HG03354 (cell line): ENCODE results near the gene RAPGEF4.

Experiments used
- ATAC-seq: cut with Tn5 transposase; IDR thresholded peaks from one replicate; pipeline ENCODE4 v1.9.1; 2021; ENCODE audit warnings: mild to moderate bottlenecking; ENCODE audit not compliant: unreplicated experiment, poor library complexity, severe bottlenecking

The RAPGEF4 gene

DNA sequence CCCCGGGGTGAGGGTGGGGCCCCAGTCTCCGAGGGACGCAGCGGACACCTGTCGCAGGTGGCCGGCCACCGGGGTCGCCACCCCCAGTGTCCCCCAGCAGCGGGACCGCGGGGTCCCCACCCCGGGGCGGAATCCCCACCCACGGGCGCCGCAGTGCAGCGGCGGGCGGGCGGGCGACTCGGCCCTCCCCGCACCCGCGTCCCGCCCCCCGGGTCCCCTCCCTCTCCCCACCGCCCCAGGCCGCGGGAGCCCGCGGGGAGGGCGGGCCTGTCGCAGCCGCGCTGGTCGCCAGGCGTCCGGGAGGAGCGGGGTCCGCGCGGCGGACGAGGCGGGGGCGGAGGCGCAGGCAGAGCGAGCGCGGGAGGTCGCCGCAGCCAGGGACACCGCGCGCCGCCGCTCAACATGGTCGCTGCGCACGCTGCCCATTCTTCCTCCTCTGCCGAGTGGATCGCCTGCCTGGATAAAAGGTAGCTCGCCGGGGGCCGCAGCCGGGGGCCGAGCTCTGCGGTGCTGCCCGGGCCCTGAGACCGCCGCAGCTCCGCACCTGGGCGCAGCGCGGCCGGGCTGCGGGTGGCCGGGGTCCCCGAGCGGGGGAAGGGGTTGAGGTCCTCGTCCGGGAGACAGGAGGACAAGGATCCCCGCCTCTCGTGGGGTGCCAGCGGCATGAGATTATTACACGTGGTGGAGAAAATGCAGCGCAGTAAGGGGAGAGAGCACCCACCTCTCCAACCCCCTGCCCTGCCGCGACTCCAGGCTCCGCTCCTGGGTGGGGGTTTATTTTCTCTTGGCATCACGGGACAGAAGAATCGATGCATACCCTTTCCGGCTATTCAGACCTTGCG lies at the start of gene RAPGEF4:
RAPGEF4 (plus strand) TSS at position 264 of the 842 bp plus-strand sequence; CDS start at position 403, 139 bp downstream.
- ATAC-seq: no peak

GRCh38 chr2:172693037-172693436 lies 42.6 kb upstream of the RAPGEF4 start:
- no peak for ATAC-seq

DNA sequence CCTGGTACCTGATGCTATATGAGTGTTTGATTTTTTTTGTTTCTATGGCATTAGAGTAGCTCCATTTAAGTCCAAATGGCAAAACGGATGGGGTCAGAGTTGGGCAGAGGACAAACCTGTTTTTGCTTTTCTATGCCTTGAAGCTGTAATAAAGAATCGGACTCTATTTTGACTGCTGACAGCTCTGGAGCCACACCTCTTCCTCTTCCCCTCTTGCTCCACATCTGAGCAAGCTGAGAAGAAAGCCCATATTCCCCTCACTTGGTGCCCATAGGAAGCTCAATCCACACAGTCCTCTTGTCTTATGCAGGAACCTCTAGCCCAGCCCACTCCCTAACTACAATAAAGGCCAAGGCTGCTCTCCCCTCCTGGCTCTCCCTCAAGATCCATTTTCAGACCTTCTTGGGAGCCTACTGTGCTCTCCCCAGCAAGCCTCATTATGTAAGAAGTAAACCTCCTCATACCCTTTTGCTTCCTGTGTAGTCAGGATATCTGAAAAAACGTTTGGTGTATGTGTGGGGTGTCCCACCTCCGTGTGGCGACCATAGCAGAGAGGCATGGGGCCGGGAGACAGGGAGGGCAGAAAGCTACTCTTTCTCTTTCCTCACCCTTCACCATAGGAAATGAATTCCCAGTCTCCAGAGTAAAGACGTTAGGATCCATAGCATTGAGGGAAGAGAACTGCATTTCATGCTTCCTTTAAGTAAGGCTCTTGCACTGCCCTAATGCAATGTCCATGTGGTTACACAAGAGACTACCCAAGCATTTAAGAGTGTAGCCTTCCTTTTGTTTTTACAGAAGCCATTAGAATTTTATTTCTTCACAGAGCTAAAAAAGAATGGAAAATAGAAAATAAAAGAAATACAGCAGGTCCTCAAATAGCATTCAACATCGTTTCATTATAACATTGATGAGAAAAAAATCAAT lies 41.9 kb upstream of the RAPGEF4 start:
- ATAC-seq: no peak

DNA sequence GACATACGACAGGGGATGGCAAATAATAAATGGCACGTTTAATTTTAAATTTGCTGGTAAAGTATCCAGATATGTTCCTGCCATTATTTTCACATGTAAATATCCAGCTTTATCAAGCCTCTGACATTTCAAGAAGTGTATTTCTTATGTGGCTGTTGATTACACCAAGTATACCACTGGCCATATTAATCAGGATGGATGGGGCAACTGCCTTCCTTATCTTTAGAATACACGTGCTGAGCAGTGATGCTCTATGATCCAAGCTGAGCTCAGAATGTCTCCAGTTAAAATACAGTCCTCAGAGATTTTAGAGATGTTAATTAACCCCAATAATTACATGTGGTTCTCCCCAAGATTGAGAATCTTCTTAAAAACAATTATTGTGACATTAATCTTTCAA lies 38.3 kb upstream of the RAPGEF4 start:
- ATAC-seq: no peak

DNA sequence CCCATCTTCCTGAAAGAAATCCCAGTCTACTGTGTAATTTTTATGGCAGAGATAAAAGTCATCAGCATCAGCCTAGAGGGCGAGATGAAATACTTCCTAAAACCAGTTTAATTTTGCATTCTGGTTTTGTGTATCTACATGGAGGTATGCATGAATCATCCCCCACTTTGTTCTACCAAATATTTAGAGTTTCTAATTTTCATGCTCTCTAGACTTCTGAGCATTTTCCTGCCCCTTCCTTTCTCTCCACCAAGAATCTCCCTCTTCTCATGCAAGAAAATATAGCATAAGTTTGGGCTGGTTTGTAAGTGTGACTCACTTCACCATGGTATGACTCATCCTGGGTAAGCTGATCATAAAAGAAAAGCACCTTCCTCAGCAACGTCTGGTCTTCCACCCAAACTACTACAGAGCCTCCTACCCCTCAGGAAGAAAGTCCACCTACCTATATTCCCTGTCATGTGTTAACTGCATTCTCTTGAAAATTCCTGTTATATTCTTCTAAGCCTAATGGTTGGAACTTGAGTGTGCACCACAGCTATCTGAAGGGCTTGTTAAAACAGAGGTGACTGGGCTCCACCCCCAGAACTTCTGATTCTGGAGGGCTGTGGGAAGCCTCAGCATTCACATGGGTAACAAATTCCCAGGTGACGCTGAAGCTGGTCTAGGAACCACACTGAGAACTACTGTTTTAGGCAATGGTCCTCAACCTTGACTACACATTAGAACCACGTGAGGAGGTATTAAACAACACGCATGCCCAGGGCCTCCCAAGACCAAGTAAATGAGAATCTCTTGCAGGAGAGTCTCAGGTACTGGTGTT lies 37.4 kb upstream of the RAPGEF4 start:
- peak; percentile 74 for ATAC-seq

GRCh38 chr2:172701250-172701649 lies 34.4 kb upstream of the RAPGEF4 start:
- no peak for ATAC-seq

- ATAC-seq: no peak
These were observed 33.2 kb upstream of the RAPGEF4 start for GRCh38 chr2:172702451-172702850.

DNA sequence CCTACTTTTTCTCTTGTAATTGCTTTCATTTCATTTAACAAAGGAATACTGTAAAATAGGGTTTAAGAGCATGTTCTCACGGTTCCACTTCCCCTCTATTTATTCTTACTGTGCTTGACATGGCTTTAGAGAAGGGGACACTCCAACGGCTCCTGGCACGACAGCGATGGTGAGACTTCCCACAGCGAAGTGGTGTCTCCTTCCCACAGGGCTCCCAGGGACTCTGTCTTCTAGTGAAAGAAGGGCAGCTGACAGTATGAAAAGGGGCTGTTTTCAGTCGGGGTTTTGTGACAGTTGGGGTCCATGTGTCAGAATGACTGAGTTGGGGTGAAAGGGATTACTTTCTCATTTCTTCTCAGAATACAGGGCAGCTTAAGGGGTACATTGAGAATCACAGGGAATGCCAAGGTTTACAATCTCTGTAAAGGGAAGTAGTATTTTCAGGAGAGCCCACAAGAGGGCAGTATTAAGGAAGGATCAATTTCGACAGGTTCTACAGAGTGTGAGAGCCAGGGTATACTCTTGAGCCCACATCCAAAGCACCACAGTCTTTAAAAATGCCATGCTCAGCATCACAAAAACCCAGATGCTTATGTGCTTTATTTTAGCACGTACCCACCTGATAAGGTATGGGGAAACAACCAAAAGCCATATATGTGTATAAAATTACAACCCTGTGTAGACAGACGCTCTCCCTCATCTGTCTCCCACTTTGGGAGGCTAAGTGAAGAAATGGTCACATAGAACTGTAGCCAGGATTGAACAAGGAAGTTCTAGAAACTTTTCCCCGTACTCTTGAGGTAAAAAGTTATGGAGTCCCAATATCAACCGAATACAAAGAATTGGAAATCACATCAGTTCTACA lies 31.3 kb upstream of the RAPGEF4 start:
- ATAC-seq: no peak

GRCh38 chr2:172705352-172705751 lies 30.3 kb upstream of the RAPGEF4 start:
- ATAC-seq: no peak

- ATAC-seq: no peak
These were observed 27.4 kb upstream of the RAPGEF4 start for GRCh38 chr2:172708247-172708646.

DNA sequence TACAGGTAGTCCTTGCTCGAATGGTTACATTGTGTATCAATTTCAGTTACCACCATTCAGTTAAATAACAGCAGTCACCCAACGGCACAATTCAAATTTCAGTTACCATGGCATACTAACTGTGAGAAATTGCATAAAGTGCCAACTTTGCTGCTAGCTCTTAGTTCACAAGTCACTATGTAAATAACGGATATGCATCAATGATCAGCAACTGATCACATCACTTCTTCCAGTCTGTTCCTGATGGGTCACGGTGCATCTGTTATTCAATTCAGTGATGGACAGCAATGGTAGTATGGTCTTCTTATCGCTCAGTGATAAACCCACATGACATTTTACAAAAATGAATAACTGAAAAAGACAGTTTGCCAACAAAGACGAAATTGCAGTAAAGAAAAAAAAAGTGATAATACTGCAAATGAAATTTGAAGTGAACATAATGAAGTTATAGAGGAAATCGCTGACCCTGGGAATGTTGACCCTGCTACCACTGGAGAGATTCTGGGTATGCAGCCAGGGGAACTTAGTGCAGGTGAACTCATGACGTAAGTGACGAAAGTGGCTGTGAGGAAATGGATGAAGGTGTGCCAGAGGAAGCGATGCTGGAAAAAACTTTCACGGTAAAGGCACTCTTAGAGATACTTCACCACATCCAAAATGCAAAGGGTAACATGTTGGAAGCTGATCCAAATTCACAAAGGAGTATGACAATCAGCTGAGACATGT lies 25.9 kb upstream of the RAPGEF4 start:
- no peak for ATAC-seq

GRCh38 chr2:172710584-172711047 lies 25.0 kb upstream of the RAPGEF4 start:
- no peak for ATAC-seq

- ATAC-seq: no peak
These were observed 24.5 kb upstream of the RAPGEF4 start for GRCh38 chr2:172711110-172711509.

DNA sequence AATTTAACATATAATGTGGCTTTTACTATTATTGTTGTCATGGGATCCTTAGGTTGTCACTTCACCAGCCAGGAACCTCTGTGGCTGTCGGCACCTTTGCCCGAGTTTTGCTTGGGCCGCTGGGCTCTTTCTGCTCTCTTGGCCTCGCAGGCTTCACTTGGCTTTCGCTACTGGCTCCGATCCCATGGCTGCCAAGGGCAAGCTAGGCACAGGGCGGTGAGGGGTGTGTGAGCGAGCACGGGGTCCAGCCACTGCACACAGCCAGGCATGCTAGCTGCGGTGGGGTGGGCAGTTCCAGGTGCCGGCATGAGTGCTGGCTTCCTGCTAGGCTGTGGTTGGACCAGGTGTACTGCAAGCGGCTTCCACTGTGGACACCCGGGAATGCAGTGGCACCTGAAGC lies 23.4 kb upstream of the RAPGEF4 start:
- ATAC-seq: no peak

GRCh38 chr2:172713365-172713875 lies 22.2 kb upstream of the RAPGEF4 start:
- ATAC-seq: no peak

DNA sequence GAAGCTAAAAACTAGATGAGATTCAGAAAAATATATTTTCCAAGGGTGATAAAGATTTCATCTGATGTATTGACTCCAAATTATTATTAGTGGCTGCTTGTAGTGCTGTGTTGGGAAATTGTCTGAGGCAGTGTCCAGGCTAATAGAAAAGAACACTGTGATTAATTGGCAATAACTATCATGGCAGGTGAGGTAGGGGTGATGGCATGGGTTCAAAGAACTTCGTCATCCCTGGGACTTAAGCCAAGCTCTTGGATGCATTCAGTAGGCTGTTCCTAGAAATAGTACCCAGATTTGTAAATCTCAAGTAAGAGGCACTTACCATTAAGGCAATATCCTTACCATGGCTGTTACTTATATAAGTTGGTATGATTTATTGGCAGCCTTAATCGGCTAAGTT lies 13.2 kb upstream of the RAPGEF4 start:
- no peak for ATAC-seq

DNA sequence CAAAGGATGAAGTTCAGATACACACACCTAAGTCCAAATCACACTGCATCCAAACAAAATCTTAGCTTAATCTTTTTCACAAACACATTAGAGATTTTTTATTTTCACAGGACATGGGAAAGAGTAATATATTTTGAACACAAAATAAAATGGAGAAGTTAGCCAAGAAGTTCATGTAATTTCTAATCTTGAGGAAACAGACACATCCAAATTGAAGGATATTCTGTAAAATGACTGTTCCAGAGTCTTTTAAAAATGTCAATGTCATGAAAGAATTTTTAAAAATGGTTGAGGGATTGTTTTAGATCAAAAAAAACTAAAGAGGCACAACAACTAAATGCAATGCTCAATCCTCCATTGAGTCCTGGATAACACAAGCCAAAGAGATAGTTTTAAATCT lies 12.4 kb upstream of the RAPGEF4 start:
- no peak for ATAC-seq

- no peak for ATAC-seq
These were observed 10.9 kb upstream of the RAPGEF4 start for GRCh38 chr2:172724724-172725123.
